K562 (cell line): ENCODE measurements around the gene GNB2.

Experiments used
- HDAC1 ChIP-seq, 2 experiments: fragments of 450-650 bp; IDR thresholded peaks; 2 replicates each; pipeline ENCODE4 v1.6.1; 2016 to 2017; ENCODE audit warnings: inconsistent platforms in 1 of 2, mild to moderate bottlenecking in 1 of 2, moderate library complexity in 1 of 2
- MTA1 ChIP-seq: fragments of 450-650 bp; IDR thresholded peaks from 2 replicates; pipeline ENCODE4 v1.6.1; 2017; ENCODE audit warnings: borderline replicate concordance
- NCOA4 ChIP-seq: fragments of 450-650 bp; IDR thresholded peaks from 2 replicates; pipeline ENCODE4 v1.6.1; 2018; ENCODE audit warnings: mild to moderate bottlenecking; ENCODE audit not compliant: partially characterized antibody
- POLR2A ChIP-seq: fragments of 450-650 bp; conservative IDR thresholded peaks from 2 replicates; pipeline ENCODE4 v1.6.1; 2016
- SIN3A ChIP-seq, 2 experiments: fragments of 150-350 bp in 1 of 2; IDR thresholded peaks; 2 replicates each; pipeline ENCODE4 v1.6.1; 2011 to 2016; ENCODE audit warnings: borderline replicate concordance in 2 of 2, low read depth in 2 of 2, low read length in 2 of 2, mild to moderate bottlenecking in 2 of 2, moderate library complexity in 2 of 2; ENCODE audit not compliant: control insufficient read depth in 1 of 2
- ZNF584 ChIP-seq: fragments of 200-800 bp; sonication (Bioruptor generic); IDR thresholded peaks from 2 replicates; pipeline ENCODE4 v1.6.1; 2016; ENCODE audit warnings: low read depth, mild to moderate bottlenecking, missing genetic modification characterization, missing compliant biosample characterization
- TF ChIP-seq, protein P1 (sequence below): sonication (generic); formaldehyde crosslinking; IDR thresholded peaks from 2 replicates; pipeline ENCODE4 v1.8.0; 2022; ENCODE audit warnings: mild to moderate bottlenecking, missing genetic modification reagents
- TF ChIP-seq, protein P2 (sequence below): sonication (generic); formaldehyde crosslinking; IDR thresholded peaks from 2 replicates; pipeline ENCODE4 v1.9.0; 2022; ENCODE audit warnings: mild to moderate bottlenecking, missing genetic modification reagents

DNA sequence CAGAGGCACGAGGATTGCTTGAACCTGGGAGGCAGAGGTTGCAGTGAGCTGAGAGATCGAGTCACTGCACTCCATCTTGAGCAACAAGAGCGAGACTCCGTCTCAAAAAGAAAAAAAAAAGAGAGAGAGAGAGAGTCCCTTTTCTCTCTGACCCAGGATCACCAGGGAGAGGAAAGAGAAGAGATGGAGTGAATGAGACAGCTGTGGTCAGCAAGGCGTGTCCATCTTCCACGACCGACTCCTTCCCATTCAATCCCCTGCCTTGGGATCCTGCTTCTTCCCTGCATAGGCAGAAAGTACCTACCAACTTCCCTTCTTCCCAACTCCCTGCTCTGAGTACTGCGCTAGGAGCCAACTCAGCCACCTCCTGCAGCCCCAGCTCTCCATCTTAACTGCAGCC lies 54.7 kb downstream of the GNB2 start:
- TF ChIP-seq ZNF584 (CRISPR knock-in tag) (no peak), POLR2A (no peak), SIN3A (IDR thresholded peaks at IDR 0.05; ENCODE audit: borderline replicate concordance in 2 of 2, control insufficient read depth in 1 of 2, low read depth in 2 of 2, low read length in 2 of 2) (no peak), HDAC1 (IDR thresholded peaks at IDR 0.05) (no peak), MTA1 (no peak), NCOA4 (no peak)
- TF ChIP-seq, protein P1, sequence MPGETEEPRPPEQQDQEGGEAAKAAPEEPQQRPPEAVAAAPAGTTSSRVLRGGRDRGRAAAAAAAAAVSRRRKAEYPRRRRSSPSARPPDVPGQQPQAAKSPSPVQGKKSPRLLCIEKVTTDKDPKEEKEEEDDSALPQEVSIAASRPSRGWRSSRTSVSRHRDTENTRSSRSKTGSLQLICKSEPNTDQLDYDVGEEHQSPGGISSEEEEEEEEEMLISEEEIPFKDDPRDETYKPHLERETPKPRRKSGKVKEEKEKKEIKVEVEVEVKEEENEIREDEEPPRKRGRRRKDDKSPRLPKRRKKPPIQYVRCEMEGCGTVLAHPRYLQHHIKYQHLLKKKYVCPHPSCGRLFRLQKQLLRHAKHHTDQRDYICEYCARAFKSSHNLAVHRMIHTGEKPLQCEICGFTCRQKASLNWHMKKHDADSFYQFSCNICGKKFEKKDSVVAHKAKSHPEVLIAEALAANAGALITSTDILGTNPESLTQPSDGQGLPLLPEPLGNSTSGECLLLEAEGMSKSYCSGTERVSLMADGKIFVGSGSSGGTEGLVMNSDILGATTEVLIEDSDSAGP (CRISPR knock-in tag): no peak
- TF ChIP-seq, protein P2, sequence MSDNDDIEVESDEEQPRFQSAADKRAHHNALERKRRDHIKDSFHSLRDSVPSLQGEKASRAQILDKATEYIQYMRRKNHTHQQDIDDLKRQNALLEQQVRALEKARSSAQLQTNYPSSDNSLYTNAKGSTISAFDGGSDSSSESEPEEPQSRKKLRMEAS (CRISPR knock-in tag): no peak
